Gastrocnemius medialis (tissue), 4 donors: ENCODE measurements around the gene NDUFAF2. TPM values are rescaled to one million over a fixed set of nuclear protein-coding genes. Genes with fewer than 3 reads are reported as not detected.
"Not testable (repeated sequence)": the region's sequence is repeated elsewhere in the genome, so short reads cannot be mapped to it uniquely, and the experiment has no call there.

Source experiments
- ATAC-seq, 2 donors: fragments of 150-250 bp; one replicate each; pipeline ENCODE4 v1.9.1; 2016
- DNase-seq, 2 donors: peaks; one replicate each; pipeline ENCODE4 v3.0.0-alpha.2; 2019
- H3K27ac ChIP-seq, 4 donors: fragments of 200-600 bp; sonication (generic); 1 replicate in 1 of 4; 2 replicates in 3 of 4; pipeline ENCODE4 v1.5.1; 2016 to 2018; ENCODE audit warnings: mild to moderate bottlenecking in 2 of 4, moderate library complexity in 1 of 4
- H3K27me3 ChIP-seq, 3 donors: fragments of 200-600 bp; sonication (generic) in 2 of 3; 1 replicate in 1 of 3; 2 replicates in 2 of 3; pipeline versions ENCODE4 v1.5.1 to v1.6.0; 2016 to 2019; ENCODE audit warnings: mild to moderate bottlenecking in 1 of 3, moderate library complexity in 1 of 3
- H3K36me3 ChIP-seq, 2 donors: fragments of 200-600 bp; sonication (generic) in 1 of 2; one replicate each; pipeline ENCODE4 v1.5.1; 2017 to 2018
- H3K4me1 ChIP-seq, 2 donors: fragments of 200-600 bp; sonication (generic) in 1 of 2; one replicate each; pipeline ENCODE4 v1.5.1; 2016 to 2017; ENCODE audit warnings: mild to moderate bottlenecking in 2 of 2
- H3K4me3 ChIP-seq, 4 donors: fragments of 200-600 bp; sonication (generic) in 3 of 4; 1 replicate in 1 of 4; 2 replicates in 3 of 4; pipeline ENCODE4 v1.5.1; 2016 to 2019; ENCODE audit warnings: mild to moderate bottlenecking in 2 of 4
- H3K9me3 ChIP-seq, 3 donors: fragments of 200-600 bp; sonication (generic) in 2 of 3; 1 replicate in 1 of 3; 2 replicates in 2 of 3; pipeline ENCODE4 v1.5.1; 2016 to 2019
- POLR2A ChIP-seq, 2 donors: fragments of 450-650 bp; IDR thresholded peaks; one replicate each; pipeline ENCODE4 v1.6.1; 2017; ENCODE audit warnings: antibody characterized with exemption in 2 of 2, mild to moderate bottlenecking in 2 of 2, moderate library complexity in 2 of 2
- in situ Hi-C, 4 donors: fragments of 200-750 bp; cut with MboI; loops; one replicate each; pipeline versions ENCODE4 v1.15.0 to v1.8.0; 2017; ENCODE audit warnings: low sequenced_read_pairs in 4 of 4
- intact Hi-C: fragments of 100-400 bp; cut with DNase I; formaldehyde crosslinking; loops from one replicate; pipeline ENCODE4 v1.15.1; 2023; ENCODE audit warnings: low total_unique reads
- total RNA-seq, 4 donors: library from RNA; depleted of rRNA; stranded (reverse); fragments of >200 nt; gene quantifications; one replicate each; pipeline versions ENCODE4 v1.1.0 to v1.2.3, GENCODE V29; 2016
- TF ChIP-seq, protein P1 (sequence below), 5 experiments: fragments of 450-650 bp in 3 of 5; fragments of 200-600 bp in 2 of 5; sonication (generic) in 2 of 5; IDR thresholded peaks in 4 of 5; conservative IDR thresholded peaks in 1 of 5; 1 replicate in 4 of 5; 2 replicates in 1 of 5; pipeline ENCODE4 v1.5.1; 2016 to 2019; ENCODE audit warnings: antibody characterized with exemption in 5 of 5, mild to moderate bottlenecking in 3 of 5, moderate library complexity in 3 of 5

The NDUFAF2 gene
- total RNA-seq, 4 donors from 2014 or later = 25.8 to 54.3 (median 51.2) TPM

GRCh38 chr5:61184708-61185107 is 239.7 kb downstream of the NDUFAF2 start:
- Histone ChIP-seq H3K4me1 (no peaks in the 10 kb centered on the region), H3K27ac (no peak overlapping the region), H3K36me3 (no peaks in the 10 kb centered on the region), H3K9me3 (no peaks in the 10 kb centered on the region), H3K27me3 (no peaks in the 10 kb centered on the region), H3K4me3 (no peak overlapping the region)
- in situ Hi-C loops (no loop called here), intact Hi-C loops (no loop called here)
- no peak for TF ChIP-seq POLR2A (IDR thresholded peaks at IDR 0.05)
- TF ChIP-seq, protein P1, sequence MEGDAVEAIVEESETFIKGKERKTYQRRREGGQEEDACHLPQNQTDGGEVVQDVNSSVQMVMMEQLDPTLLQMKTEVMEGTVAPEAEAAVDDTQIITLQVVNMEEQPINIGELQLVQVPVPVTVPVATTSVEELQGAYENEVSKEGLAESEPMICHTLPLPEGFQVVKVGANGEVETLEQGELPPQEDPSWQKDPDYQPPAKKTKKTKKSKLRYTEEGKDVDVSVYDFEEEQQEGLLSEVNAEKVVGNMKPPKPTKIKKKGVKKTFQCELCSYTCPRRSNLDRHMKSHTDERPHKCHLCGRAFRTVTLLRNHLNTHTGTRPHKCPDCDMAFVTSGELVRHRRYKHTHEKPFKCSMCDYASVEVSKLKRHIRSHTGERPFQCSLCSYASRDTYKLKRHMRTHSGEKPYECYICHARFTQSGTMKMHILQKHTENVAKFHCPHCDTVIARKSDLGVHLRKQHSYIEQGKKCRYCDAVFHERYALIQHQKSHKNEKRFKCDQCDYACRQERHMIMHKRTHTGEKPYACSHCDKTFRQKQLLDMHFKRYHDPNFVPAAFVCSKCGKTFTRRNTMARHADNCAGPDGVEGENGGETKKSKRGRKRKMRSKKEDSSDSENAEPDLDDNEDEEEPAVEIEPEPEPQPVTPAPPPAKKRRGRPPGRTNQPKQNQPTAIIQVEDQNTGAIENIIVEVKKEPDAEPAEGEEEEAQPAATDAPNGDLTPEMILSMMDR (IDR thresholded peaks at IDR 0.05 in 4 of 5, conservative IDR thresholded peaks at IDR 0.05 in 1 of 5) = no peak
- DNase-seq (no peak), ATAC-seq (no peak)

- Histone ChIP-seq H3K36me3 (no peaks in the 10 kb centered on the region), H3K4me1 (no peaks in the 10 kb centered on the region), H3K27ac (no peak overlapping the region), H3K9me3 (no peaks in the 10 kb centered on the region), H3K4me3 (no peak overlapping the region), H3K27me3 (no peaks in the 10 kb centered on the region)
- DNase-seq (no peak), ATAC-seq (no peak)
- in situ Hi-C loops (no loop called here), intact Hi-C loops (no loop called here)
- no peak for TF ChIP-seq POLR2A (IDR thresholded peaks at IDR 0.05)
- TF ChIP-seq, protein P1 (IDR thresholded peaks at IDR 0.05 in 4 of 5, conservative IDR thresholded peaks at IDR 0.05 in 1 of 5) = no peak
Measured at GRCh38 chr5:61186634-61187033, 241.6 kb downstream of the NDUFAF2 start.

DNA sequence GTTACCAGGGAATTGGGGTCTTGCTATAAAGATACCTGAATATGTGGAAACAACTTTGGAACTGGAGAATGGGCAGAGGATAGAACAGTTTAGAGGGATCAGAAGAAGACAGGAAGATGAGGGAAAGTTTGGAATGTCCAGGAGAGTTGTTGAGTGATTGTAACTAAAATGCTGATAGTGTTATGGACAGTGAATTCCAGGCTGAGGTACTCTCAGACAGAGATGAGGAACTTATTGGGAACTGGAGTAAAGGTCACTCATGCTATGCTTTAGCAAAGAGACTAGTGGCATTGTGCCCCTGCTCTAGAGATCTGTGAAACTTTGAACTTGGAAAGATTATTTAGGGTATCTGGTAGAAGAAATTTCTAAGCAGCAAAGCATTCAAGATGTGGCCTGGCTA is 242.3 kb downstream of the NDUFAF2 start:
- DNase-seq, H3K4me3 ChIP-seq, H3K4me1 ChIP-seq, H3K36me3 ChIP-seq, H3K27me3 ChIP-seq, ATAC-seq, H3K27ac ChIP-seq, in situ Hi-C loops, H3K9me3 ChIP-seq, intact Hi-C loops: not testable (repeated sequence)

DNA sequence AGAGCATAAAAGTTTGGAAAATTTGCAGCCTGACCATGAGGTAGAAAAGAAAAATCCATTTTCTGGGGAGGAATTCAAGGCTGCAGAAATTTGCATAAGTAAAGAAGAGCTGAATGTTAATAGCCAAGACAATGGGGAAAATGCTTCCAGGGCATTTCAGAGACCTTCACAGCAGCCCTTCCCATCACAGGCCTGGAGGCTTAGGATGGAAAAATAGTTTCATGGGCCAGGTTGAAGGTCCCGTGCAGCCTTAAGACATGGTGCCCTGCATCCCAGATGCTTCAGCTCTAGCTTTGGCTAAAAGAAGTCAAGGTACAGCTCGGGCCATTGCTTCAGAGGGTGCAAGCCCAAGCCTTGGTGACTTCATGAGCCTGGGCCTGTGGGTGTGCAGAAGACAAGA is 242.8 kb downstream of the NDUFAF2 start:
- in situ Hi-C loops, ATAC-seq, H3K27ac ChIP-seq: not testable (repeated sequence)

GRCh38 chr5:61198606-61199005 is 253.6 kb downstream of the NDUFAF2 start:
- Histone ChIP-seq H3K27ac (no peak overlapping the region), H3K9me3 (no peaks in the 10 kb centered on the region), H3K4me3 (no peak overlapping the region), H3K27me3 (no peaks in the 10 kb centered on the region), H3K36me3 (no peaks in the 10 kb centered on the region), H3K4me1 (no peaks in the 10 kb centered on the region)
- intact Hi-C loops = no loop called here
- DNase-seq (no peak), ATAC-seq (no peak)
- TF ChIP-seq, protein P1 (IDR thresholded peaks at IDR 0.05 in 4 of 5, conservative IDR thresholded peaks at IDR 0.05 in 1 of 5) = no peak
- no peak for TF ChIP-seq POLR2A (IDR thresholded peaks at IDR 0.05)
- in situ Hi-C loops = no loop called here

More for the DNA sequence above, 242.8 kb downstream of the NDUFAF2 start:
- H3K4me1 ChIP-seq, intact Hi-C loops, H3K36me3 ChIP-seq, H3K9me3 ChIP-seq, H3K27me3 ChIP-seq, H3K4me3 ChIP-seq, DNase-seq: not testable (repeated sequence)

DNA sequence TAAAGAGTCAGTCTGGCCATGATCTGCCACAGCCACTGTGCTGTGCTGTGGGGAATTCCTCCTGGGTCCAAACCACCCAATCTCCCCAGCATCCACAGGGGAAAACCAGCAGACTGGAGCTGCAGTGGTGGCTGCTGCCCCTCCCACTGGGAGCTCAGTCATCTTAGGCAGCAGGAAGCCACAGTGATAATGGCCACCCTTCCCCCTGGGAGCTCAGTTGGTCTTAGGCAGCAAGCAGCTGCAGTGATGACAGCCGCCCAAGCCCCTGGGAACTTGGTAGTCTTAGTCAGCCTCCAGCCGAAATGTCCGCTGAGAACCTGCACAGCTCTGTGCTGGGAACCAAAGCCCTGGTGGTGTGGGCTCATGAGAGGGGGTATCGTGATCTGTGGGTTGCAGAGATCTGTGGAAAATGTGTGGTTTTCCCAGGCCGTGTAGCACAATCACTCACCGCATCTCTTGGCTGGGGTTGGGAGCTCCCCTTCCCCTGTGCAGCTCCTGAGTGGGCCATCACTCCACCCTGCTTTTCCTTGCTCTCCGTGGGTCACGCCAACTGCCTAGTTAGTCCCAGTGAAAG is 255.7 kb downstream of the NDUFAF2 start:
- H3K9me3 ChIP-seq = no peaks in the 10 kb centered on the region
- H3K27ac ChIP-seq = no peak overlapping the region
- no peak overlapping the region for H3K4me3 ChIP-seq
- intact Hi-C loops = no loop called here
- no peaks in the 10 kb centered on the region for H3K36me3 ChIP-seq
- TF ChIP-seq, protein P1 (IDR thresholded peaks at IDR 0.05 in 4 of 5, conservative IDR thresholded peaks at IDR 0.05 in 1 of 5) = no peak
- no peak for TF ChIP-seq POLR2A (IDR thresholded peaks at IDR 0.05)
- no peaks in the 10 kb centered on the region for H3K27me3 ChIP-seq
- ATAC-seq (no peak), DNase-seq (no peak)
- H3K4me1 ChIP-seq = no peaks in the 10 kb centered on the region
- in situ Hi-C loops = no loop called here
